HG02938 (cell line): ENCODE results near the gene LYRM1.

Source experiments
- ATAC-seq: cut with Tn5 transposase; IDR thresholded peaks from one replicate; pipeline ENCODE4 v1.9.1; 2021; ENCODE audit warnings: mild to moderate bottlenecking, moderate library complexity; ENCODE audit not compliant: unreplicated experiment

LYRM1 gene

DNA sequence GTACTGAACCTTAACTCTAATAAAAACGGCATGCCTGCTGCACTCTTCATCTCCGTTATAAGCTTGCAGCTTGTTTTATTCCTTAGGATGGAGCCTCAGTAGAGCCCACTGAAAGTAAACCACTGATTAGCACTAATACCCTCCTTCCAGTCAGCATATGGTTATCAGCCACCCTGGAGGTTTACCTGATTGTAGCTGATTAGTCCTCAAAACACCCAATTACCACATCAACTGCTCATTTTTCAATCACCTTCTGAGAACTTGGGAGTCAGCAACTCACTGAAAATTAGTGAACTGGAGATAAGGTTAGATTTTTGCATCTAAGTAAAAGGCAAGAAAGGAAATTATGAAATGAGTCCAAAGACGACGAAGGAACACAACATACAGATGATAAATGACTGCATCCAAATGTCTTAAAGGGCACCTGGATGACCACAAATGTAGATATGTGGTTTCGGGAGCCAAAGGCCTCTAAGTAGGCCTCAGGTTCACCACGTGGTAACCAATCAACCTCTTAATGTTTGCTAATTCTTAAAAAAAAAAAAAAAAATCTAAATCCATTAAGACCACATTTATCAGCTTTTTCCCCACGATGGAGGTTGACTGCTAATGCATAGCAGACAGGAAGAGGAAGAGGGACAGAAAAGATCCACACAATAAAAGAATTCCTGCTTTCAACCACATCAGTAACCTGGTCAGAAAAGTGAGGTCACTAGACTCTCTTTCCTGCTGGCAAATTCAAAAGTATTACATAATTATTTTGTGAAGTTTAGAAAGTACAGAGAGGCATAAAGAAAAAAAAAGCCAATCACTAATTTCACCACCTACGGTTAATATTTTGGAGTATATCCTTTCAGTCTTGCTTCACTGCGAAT lies 28.4 kb upstream of the LYRM1 start:
- no peak for ATAC-seq

DNA sequence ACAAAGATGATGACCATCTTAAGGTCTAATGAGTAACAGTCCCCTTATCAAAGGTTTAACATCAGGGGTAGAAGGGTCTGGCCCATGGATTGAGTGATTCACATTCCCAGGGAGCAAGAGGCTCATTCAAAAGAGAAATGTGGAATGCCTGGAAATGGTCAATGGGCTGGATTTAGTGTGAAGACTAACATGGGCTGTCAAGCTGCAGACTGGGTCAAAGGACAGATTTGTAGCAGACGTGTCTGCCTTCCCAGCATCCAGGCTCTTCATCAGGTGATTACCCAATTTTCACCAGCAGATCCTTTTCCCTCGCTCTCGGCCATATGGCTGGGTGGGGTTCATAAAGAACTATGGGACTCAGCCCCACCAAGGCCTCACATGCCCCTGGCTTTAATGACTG lies 27.2 kb upstream of the LYRM1 start:
- ATAC-seq, result no peak

- ATAC-seq, result no peak
Measured at GRCh38 chr16:20874088-20874581, 26.4 kb upstream of the LYRM1 start.

GRCh38 chr16:20875355-20875650 lies 25.3 kb upstream of the LYRM1 start:
- no peak for ATAC-seq

- ATAC-seq, result no peak
Measured at GRCh38 chr16:20878682-20879147, 21.9 kb upstream of the LYRM1 start.

DNA sequence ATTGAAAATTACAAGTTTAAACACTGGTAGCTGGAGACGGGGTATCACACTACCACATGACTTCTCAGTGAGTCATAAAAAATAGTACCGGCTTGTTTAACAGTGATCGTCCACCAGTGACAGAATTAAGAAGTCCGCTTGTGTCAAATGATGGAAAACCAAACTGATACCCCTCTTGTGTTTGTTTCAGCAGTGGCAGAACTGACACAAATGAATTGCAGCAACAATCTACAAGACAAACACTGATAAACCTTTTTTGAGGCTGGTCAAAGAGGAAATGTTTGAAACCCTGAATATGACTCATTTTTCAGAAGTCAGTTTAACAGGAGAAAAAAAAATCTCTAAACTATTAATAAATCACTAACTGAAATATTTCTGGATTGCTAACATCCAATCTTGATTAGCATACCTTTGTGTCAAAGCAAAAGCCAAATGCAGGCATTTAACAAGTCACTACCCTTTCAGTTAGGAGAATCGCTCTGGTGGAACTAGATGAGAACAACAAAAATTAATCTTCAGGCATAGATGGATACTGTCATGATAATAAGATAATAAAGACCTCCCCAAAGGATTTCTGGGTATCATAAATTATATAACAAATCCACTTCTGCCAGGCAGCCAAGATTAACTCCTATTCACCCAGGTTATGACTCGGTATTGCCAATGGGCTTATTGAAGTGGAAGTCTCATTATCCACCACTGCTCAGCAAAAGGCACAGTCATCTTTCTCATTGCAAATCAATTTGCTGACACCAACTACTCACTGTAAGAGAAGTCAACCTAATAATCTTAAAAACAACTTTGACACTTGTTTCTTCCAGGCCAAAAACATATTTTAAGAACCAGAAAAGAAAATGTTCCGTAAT lies 21.2 kb upstream of the LYRM1 start:
- no peak for ATAC-seq

DNA sequence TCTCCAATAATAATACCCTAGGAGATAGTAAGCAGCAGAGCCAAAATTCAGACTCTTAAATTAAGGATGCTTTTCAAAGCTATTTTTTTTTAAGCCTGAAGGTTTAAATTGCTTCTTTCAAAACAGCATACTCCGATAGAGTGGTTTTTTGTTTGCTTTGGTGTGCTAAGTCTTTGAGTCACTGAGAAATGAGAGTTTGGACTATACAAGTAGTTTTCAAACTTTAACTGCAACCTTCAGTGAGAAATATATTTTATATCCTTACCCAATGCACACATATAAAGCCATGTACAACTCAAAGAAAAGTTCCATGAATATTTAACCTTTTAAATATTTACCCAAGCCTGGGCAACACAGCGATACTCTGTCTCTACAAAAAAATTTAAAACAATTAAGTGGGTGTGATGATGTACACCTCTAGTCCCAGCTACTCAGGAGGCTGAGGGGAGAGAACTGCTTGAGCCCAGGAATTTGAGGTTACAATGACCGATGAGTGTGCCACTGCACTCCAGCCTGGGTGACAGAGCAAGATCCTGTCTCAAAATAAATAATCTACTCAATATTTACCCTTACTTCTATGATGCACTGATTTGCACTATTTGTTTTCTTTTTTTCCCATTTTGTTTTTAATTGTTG lies 19.6 kb upstream of the LYRM1 start:
- no peak for ATAC-seq

DNA sequence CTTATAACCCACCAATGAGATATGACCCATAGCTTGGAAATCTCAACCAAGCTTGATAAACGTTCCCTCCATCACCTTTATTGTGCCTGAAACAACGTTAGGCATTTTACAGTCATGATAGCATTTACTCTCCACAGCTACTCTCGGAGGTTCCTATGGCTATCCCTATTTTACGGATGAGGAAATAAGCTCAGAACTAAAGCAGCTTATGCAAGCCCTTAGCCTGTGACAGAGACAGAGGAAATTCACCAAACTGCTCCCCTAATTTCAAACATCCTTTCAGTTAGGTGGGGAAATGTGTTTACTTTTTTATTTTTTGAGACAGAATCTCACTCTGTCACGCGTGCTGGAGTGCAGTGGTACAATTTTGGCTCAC lies 19.1 kb upstream of the LYRM1 start:
- ATAC-seq, result no peak

DNA sequence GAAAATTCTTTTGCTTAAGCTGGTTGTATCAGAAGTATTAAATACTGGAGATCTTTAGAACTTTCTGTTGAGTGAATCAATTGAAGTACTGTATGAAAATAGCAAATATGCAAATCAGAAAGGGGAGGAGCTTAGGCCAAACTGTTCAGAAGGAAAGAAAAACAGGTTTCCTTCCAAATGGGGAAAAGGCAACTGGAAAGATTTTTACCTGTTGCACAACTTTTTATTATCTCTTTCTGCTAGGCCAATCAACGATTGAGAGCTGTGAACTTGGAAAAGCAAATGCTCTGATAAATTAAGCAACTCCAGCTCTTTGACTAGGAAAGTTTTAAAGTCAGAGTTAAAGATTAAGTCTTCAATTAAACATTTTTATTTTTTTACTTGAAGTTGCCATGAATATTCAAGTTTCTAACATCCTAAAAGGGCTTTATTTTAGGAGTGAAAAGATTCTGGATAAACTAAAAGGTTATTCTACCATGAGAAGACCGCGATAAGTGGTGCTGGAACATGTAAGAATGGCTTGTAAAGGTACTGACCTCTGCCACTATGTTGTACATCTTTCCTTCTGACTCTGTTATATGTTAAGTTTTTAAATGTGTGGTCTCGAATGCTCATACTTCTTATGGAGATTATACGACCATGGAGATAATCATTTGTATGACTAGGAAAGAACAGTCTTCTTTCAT lies 16.9 kb upstream of the LYRM1 start:
- no peak for ATAC-seq

- no peak for ATAC-seq
Measured at GRCh38 chr16:20884240-20884556, 16.4 kb upstream of the LYRM1 start.

DNA sequence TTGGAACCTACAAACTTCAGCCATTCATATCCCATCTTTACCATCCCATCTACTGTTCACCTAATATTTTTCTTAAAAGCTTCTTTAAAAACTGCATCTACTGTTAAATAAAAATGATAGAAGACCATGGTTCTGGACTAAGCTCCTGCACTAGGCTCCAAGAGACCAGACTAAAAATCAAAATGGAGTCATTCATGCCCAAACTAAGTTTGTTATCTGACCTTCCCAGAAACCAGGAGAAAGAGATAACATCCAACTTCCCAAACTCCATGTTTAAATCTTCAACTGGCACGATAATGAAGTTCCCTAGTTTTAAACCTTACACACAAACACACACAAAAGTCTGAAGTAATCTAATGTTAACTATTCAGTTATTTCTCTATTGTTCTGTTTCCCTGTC lies 14.3 kb upstream of the LYRM1 start:
- ATAC-seq, result no peak

DNA sequence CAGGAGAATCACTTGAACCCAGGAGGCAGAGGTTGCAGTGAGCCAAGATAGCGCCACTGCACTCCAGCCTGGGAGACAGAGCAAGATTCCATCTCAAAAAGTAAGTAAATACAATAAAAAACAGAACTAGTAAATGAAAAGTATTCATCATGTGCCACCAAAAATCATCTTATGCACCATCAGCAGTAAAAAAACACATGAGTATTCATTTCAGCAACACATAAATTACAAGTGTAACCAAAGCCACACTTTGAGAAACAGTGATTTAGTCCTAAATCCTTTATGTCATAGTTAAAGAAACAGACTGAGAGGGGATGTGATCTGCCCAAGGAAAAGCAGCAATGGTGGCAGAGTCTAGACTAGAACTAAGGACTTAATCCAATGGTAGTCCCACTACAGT lies 13.4 kb upstream of the LYRM1 start:
- no peak for ATAC-seq

GRCh38 chr16:20889625-20890275 lies 10.8 kb upstream of the LYRM1 start:
- ATAC-seq, result no peak

GRCh38 chr16:20894388-20894787 lies 6.2 kb upstream of the LYRM1 start:
- ATAC-seq, result no peak

DNA sequence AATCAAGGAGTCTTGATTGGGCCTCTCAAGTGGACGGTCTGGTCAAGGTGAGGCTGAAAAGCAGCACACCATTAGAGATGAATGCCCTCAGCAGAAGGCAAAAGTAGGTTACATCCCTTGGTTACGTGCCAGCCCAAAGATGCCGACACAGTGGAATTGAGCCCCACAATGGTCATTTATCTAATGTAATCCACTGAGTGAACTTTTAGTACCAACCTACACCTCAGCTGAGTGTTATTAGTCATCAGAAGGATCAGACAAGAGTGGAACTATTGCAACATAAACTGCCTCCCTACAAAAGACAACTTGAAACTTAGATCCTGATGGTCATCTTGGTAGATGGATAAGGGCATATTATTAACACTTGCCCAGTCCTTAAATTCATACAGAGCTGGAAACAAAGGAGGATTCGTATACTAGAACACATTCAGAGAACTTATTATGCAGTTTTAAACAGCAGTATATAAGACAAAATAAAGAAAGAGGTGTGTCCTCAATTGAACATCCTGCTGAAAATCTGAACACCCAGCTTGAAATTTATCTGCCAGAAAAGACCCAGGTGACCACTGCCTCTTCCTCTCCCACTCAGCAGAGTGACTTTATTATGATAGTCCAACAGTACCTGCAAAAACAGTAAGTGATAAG lies 3.2 kb upstream of the LYRM1 start:
- ATAC-seq, result no peak

- ATAC-seq, result no peak
Measured at GRCh38 chr16:20897922-20898321, 2.6 kb upstream of the LYRM1 start.

DNA sequence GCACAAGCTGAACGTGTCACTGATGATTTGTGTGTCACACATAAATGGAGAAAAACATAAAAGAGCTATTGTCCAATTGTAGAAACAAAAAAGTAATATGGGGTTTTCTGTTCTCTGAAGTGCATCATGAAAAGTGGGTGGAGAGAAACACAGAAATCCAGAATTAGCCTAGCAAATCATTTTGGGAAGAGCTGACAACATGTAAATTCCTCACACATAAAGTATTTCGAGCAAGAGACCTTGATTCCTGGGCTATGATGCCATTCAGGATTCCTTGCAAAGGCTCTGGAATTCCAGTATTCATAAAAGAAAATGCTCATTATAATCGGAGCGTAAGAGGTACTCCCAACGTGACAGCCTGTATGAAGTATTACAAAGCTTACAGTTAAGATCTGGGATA lies 1.5 kb upstream of the LYRM1 start:
- no peak for ATAC-seq

GRCh38 chr16:20899477-20900298 lies 883 bp upstream of the LYRM1 start:
- ATAC-seq, result no peak

DNA sequence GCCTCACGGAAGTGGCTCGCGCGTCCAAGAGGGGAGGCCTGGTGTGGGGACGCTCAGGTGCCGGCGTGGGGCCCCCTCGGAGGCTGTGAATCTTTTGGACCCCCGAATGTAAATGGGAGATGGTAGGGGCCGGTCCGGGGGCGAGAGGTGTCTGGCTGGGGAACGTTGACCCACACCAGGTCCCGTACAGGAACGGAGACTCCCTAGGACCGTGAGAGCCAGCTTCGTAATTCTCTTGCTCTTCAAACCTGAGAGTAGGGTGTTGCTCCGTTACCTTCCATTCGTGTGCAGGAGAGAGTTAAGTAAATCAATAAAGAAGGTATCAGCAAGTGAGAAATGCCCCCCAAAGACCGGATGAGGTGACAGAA lies 481 bp downstream of the LYRM1 start:
- peak; percentile 2 for ATAC-seq
